Body of pancreas (tissue), 4 donors: ENCODE data around the gene ELAVL2. TPM values are rescaled to one million over a fixed set of nuclear protein-coding genes. Genes with fewer than 3 reads are reported as not detected.

Experiments used
- ATAC-seq: fragments of 150-250 bp; one replicate; pipeline ENCODE4 v1.9.1; 2016
- DNase-seq, 4 donors: peaks; one replicate each; pipeline ENCODE4 v3.0.0-alpha.2; 2019
- H3K27ac ChIP-seq, 4 donors: fragments of 200-600 bp; sonication (generic); 1 replicate in 3 of 4; 2 replicates in 1 of 4; pipeline versions ENCODE4 v1.5.1 to v1.6.1; 2016 to 2019; ENCODE audit warnings: mild to moderate bottlenecking in 1 of 4, mixed read lengths in 1 of 4, moderate library complexity in 1 of 4
- H3K27me3 ChIP-seq, 2 donors: fragments of 200-600 bp; sonication (generic); one replicate each; pipeline ENCODE4 v1.6.0; 2016; ENCODE audit warnings: mild to moderate bottlenecking in 1 of 2
- H3K36me3 ChIP-seq, 2 donors: fragments of 200-600 bp; sonication (generic); replicated peaks in 1 of 2; 2 replicates each; pipeline ENCODE4 v1.5.1; 2016; ENCODE audit warnings: low read depth in 2 of 2; ENCODE audit not compliant: insufficient read depth in 1 of 2
- H3K4me1 ChIP-seq: fragments of 200-600 bp; sonication (generic); one replicate; pipeline ENCODE4 v1.6.0; 2016
- H3K4me3 ChIP-seq, 2 donors: fragments of 200-600 bp; sonication (generic); 1 replicate in 1 of 2; 2 replicates in 1 of 2; pipeline ENCODE4 v1.5.1; 2016 to 2019
- H3K9me3 ChIP-seq, 3 donors: fragments of 200-600 bp; sonication (generic); 1 replicate in 2 of 3; 2 replicates in 1 of 3; pipeline ENCODE4 v1.5.1; 2016
- POLR2A ChIP-seq, 3 donors: fragments of 450-650 bp; IDR thresholded peaks; one replicate each; pipeline ENCODE4 v1.6.1; 2016; ENCODE audit warnings: antibody characterized with exemption in 3 of 3, mild to moderate bottlenecking in 2 of 3
- WGBS, 2 donors: methylation state at CpG; one replicate each; pipeline ENCODE4 v1.1.5; 2017; 5-methylcytosine and 5-hydroxymethylcytosine counted together
- intact Hi-C: fragments of 100-400 bp; cut with DNase I; formaldehyde crosslinking; loops from one replicate; pipeline ENCODE4 v1.15.1; 2023
- total RNA-seq, 2 donors: library from RNA; depleted of rRNA; stranded (reverse); fragments of >200 nt; gene quantifications; one replicate each; pipeline ENCODE4 v1.1.0, GENCODE V29; 2016
- TF ChIP-seq, protein P1 (sequence below), 7 experiments: fragments of 450-650 bp in 4 of 7; fragments of 200-600 bp in 3 of 7; sonication (generic) in 3 of 7; IDR thresholded peaks; one replicate each; pipeline ENCODE4 v1.5.1; 2016 to 2019; ENCODE audit warnings: antibody characterized with exemption in 7 of 7

The ELAVL2 gene
- total RNA-seq, 2 donors from 2014 or later = not detected

DNA sequence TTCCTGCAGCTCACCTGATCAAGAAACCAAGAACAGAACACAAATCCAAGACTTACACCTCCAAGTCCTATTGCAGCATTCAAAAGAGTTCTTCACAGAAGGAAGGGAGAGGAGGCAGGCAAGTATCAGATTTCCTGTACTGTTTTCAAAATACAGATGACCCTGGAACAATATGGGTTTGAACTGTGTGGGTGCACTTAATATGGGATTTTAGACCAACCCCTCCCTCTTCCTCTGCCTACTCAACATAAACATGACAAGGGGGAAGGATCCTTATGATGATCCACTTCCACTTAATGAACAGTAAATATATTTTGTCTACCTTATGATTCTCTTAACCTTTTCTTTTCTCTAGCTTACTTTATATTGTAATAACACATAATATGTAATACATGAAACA is 104.6 kb downstream of the ELAVL2 start:
- Histone ChIP-seq H3K4me3 (no peak overlapping the region), H3K27me3 (no peaks in the 10 kb centered on the region), H3K36me3 (no peaks in the 10 kb centered on the region), H3K9me3 (no peaks in the 10 kb centered on the region), H3K27ac (no peak overlapping the region), H3K4me1 (no peaks in the 10 kb centered on the region)
- DNase-seq (no peak), ATAC-seq (no peak)
- TF ChIP-seq POLR2A (IDR thresholded peaks at IDR 0.05) = no peak
- TF ChIP-seq, protein P1, sequence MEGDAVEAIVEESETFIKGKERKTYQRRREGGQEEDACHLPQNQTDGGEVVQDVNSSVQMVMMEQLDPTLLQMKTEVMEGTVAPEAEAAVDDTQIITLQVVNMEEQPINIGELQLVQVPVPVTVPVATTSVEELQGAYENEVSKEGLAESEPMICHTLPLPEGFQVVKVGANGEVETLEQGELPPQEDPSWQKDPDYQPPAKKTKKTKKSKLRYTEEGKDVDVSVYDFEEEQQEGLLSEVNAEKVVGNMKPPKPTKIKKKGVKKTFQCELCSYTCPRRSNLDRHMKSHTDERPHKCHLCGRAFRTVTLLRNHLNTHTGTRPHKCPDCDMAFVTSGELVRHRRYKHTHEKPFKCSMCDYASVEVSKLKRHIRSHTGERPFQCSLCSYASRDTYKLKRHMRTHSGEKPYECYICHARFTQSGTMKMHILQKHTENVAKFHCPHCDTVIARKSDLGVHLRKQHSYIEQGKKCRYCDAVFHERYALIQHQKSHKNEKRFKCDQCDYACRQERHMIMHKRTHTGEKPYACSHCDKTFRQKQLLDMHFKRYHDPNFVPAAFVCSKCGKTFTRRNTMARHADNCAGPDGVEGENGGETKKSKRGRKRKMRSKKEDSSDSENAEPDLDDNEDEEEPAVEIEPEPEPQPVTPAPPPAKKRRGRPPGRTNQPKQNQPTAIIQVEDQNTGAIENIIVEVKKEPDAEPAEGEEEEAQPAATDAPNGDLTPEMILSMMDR (IDR thresholded peaks at IDR 0.05) = no peak
- intact Hi-C loops = no loop called here

- no peak for TF ChIP-seq POLR2A (IDR thresholded peaks at IDR 0.05)
- TF ChIP-seq, protein P1 (IDR thresholded peaks at IDR 0.05) = no peak
- Histone ChIP-seq H3K9me3 (no peaks in the 10 kb centered on the region), H3K4me1 (no peaks in the 10 kb centered on the region), H3K27me3 (no peaks in the 10 kb centered on the region), H3K4me3 (no peak overlapping the region), H3K27ac (no peak overlapping the region), H3K36me3 (no peaks in the 10 kb centered on the region)
- ATAC-seq = no peak
- WGBS, 2 donors = 70 to 72% methylated on average over 2 of the region's 2 CpGs
- intact Hi-C loops = no loop called here
- DNase-seq = no peak
Measured at GRCh38 chr9:23717505-23717904, 108.5 kb downstream of the ELAVL2 start.

DNA sequence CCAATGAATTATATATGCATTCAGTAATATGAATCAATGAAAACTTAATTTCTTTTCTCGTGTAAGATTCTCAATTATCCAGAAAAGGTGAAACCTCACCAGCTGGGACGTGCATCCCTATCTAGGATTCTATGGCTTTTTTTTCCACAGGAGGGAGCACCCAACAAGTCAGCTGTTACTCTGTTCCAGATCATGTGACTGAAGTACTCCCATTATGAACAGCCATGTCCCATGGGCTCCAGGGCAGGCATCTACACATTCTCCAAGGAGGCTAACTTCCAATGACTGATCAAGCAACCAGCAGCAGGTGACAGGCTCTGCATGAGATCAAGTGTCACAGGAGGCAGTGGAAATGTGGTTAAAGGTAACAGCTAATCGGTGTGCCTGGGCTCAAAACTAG is 118.8 kb downstream of the ELAVL2 start:
- no peaks in the 10 kb centered on the region for H3K4me1 ChIP-seq
- DNase-seq (no peak), ATAC-seq (no peak)
- no peak overlapping the region for H3K27ac ChIP-seq
- 62 to 73% methylated on average over 3 of the region's 3 CpGs for WGBS, 2 donors
- no peaks in the 10 kb centered on the region for H3K36me3 ChIP-seq
- intact Hi-C loops = no loop called here
- no peaks in the 10 kb centered on the region for H3K9me3 ChIP-seq
- no peaks in the 10 kb centered on the region for H3K27me3 ChIP-seq
- no peak for TF ChIP-seq POLR2A (IDR thresholded peaks at IDR 0.05)
- TF ChIP-seq, protein P1 (IDR thresholded peaks at IDR 0.05) = no peak
- no peak overlapping the region for H3K4me3 ChIP-seq

DNA sequence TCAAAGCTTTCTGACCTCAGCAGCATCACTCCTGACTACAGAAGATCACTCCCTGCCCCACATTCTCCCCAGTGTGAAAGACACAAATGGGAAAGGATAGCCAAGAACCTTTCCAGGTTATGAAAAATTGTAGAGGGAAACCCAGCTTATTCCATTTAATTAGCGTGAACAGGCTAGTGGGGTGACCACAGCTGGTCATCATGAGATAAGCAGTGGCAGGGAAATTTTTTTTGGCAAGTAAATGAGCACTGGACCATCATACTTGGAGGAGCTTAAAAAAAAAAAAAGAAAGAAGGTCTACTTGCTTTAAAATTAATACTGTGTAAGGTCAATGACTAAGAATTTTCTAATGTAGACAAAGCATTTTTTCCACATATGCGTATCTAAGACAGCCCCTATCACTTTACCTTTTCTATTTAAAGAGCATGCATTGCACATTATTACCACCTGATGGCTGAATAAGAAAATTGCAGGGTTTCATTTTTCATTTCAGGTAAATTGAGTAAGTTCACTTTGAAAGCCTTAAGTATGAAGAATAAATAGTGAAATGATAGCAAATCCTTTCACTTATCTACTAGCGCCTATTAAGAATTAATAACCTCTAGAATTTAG is 123.6 kb downstream of the ELAVL2 start:
- no peaks in the 10 kb centered on the region for H3K27me3 ChIP-seq
- ATAC-seq (no peak), DNase-seq (no peak)
- no peaks in the 10 kb centered on the region for H3K36me3 ChIP-seq
- TF ChIP-seq, protein P1 (IDR thresholded peaks at IDR 0.05) = no peak
- no peak for TF ChIP-seq POLR2A (IDR thresholded peaks at IDR 0.05)
- H3K27ac ChIP-seq = no peak overlapping the region
- H3K9me3 ChIP-seq = no peaks in the 10 kb centered on the region
- no peak overlapping the region for H3K4me3 ChIP-seq
- intact Hi-C loops = no loop called here
- WGBS, 2 donors = 62 to 66% methylated on average over 3 of the region's 3 CpGs
- no peaks in the 10 kb centered on the region for H3K4me1 ChIP-seq

DNA sequence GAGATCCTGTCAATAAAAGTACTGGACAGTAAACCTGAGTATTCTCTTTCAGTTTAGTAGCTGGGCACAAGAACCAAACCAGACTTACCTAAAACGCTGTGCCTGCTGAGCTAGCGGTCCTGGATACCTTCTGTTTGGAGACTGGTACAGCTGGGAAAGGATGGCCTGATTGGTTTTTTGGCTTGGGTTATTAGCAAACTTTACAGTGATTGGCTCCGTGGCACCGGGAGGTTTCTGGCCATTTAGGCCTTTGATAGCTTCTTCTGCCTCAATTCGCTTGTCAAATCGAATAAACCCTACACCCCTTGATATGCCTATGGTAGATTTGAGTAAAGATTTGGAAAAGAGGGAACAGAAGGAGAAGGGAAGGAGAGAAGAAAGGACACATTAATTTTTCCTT is 124.7 kb downstream of the ELAVL2 start:
- TF ChIP-seq, protein P1 (IDR thresholded peaks at IDR 0.05) = no peak
- no peak for TF ChIP-seq POLR2A (IDR thresholded peaks at IDR 0.05)
- no peaks in the 10 kb centered on the region for H3K4me1 ChIP-seq
- ATAC-seq (no peak), DNase-seq (no peak)
- intact Hi-C loops = no loop called here
- no peaks in the 10 kb centered on the region for H3K36me3 ChIP-seq
- no peak overlapping the region for H3K4me3 ChIP-seq
- H3K9me3 ChIP-seq = no peaks in the 10 kb centered on the region
- H3K27ac ChIP-seq = no peak overlapping the region
- no peaks in the 10 kb centered on the region for H3K27me3 ChIP-seq
- whole genome bisulfite sequencing, 2 donors = 85 to 90% methylated on average over 6 of the region's 6 CpGs
